Measurements from ENCODE around the gene ADGRA1.

Gene ADGRA1

GRCh38 chr10:133127291-133128125, 39.8 kb downstream of the ADGRA1 start:
- Histone ChIP-seq H3K9ac (ENCODE audit: low read length) (no peak overlapping the region), H3K27me3 (ENCODE audit: low read length) (no peaks in the 10 kb centered on the region), H3K9me3 (ENCODE audit: insufficient read depth, low read length) (no peaks in the 10 kb centered on the region), H3K27ac (ENCODE audit: low read depth, low read length) (no peak overlapping the region), H3K36me3 (ENCODE audit: low read length) (no peaks in the 10 kb centered on the region), H3K9me2 (replicated peaks; ENCODE audit: insufficient read depth, low read length) (no peaks in the 10 kb centered on the region), H3F3A (ENCODE audit: insufficient read depth) (no peaks in the 10 kb centered on the region), H3K79me2 (ENCODE audit: insufficient read depth, low read length) (no peaks in the 10 kb centered on the region), H4K20me1 (ENCODE audit: low read depth, low read length) (no peaks in the 10 kb centered on the region), H3K4me2 (ENCODE audit: low read depth, low read length, poor library complexity, severe bottlenecking) (no peak overlapping the region), H3K4me3 (ENCODE audit: insufficient read depth, low read length, poor library complexity, severe bottlenecking) (no peak overlapping the region), H2AFZ (ENCODE audit: low read depth, low read length, severe bottlenecking) (no peak overlapping the region)
- TF ChIP-seq CTCF (IDR thresholded peaks at IDR 0.05; ENCODE audit: insufficient read depth, low read length, poor library complexity, severe bottlenecking), result no peak
- TF ChIP-seq EZH2phosphoT487 (conservative IDR thresholded peaks at IDR 0.05; ENCODE audit: low read length), result no peak

- TF ChIP-seq CTCF (IDR thresholded peaks at IDR 0.05; ENCODE audit: insufficient read depth, low read length, poor library complexity, severe bottlenecking) (no peak), EZH2phosphoT487 (conservative IDR thresholded peaks at IDR 0.05; ENCODE audit: low read length) (no peak)
- Histone ChIP-seq H3K9ac (ENCODE audit: low read length) (no peak overlapping the region), H3K27ac (ENCODE audit: low read depth, low read length) (no peak overlapping the region), H3K9me2 (replicated peaks; ENCODE audit: insufficient read depth, low read length) (no peaks in the 10 kb centered on the region), H3K79me2 (ENCODE audit: insufficient read depth, low read length) (no peaks in the 10 kb centered on the region), H3F3A (ENCODE audit: insufficient read depth) (no peaks in the 10 kb centered on the region), H3K36me3 (ENCODE audit: low read length) (no peaks in the 10 kb centered on the region), H3K9me3 (ENCODE audit: insufficient read depth, low read length) (no peaks in the 10 kb centered on the region), H2AFZ (ENCODE audit: low read depth, low read length, severe bottlenecking) (no peak overlapping the region), H3K27me3 (ENCODE audit: low read length) (no peaks in the 10 kb centered on the region), H4K20me1 (ENCODE audit: low read depth, low read length) (no peaks in the 10 kb centered on the region), H3K4me3 (ENCODE audit: insufficient read depth, low read length, poor library complexity, severe bottlenecking) (no peak overlapping the region), H3K4me2 (ENCODE audit: low read depth, low read length, poor library complexity, severe bottlenecking) (no peak overlapping the region)
Measured at GRCh38 chr10:133128126-133129070, 40.7 kb downstream of the ADGRA1 start.

- Histone ChIP-seq H2AFZ (ENCODE audit: low read depth, low read length, severe bottlenecking) (no peak overlapping the region), H3K36me3 (ENCODE audit: low read length) (no peaks in the 10 kb centered on the region), H4K20me1 (ENCODE audit: low read depth, low read length) (no peaks in the 10 kb centered on the region), H3K9me2 (replicated peaks; ENCODE audit: insufficient read depth, low read length) (no peaks in the 10 kb centered on the region), H3K27me3 (ENCODE audit: low read length) (no peaks in the 10 kb centered on the region), H3K79me2 (ENCODE audit: insufficient read depth, low read length) (no peaks in the 10 kb centered on the region), H3K4me3 (ENCODE audit: insufficient read depth, low read length, poor library complexity, severe bottlenecking) (no peak overlapping the region), H3K9me3 (ENCODE audit: insufficient read depth, low read length) (no peaks in the 10 kb centered on the region), H3K4me2 (ENCODE audit: low read depth, low read length, poor library complexity, severe bottlenecking) (no peak overlapping the region), H3K9ac (ENCODE audit: low read length) (no peak overlapping the region), H3F3A (ENCODE audit: insufficient read depth) (no peaks in the 10 kb centered on the region), H3K27ac (ENCODE audit: low read depth, low read length) (no peak overlapping the region)
- no peak for TF ChIP-seq CTCF (IDR thresholded peaks at IDR 0.05; ENCODE audit: insufficient read depth, low read length, poor library complexity, severe bottlenecking)
- no peak for TF ChIP-seq EZH2phosphoT487 (conservative IDR thresholded peaks at IDR 0.05; ENCODE audit: low read length)
Measured at GRCh38 chr10:133129071-133129858, 41.5 kb downstream of the ADGRA1 start.
